Lower leg skin (tissue), 4 donors: ENCODE data around the gene PALM. TPM values are rescaled to one million over a fixed set of nuclear protein-coding genes. Genes with fewer than 3 reads are reported as not detected.

Experiments
- DNase-seq, 2 donors: peaks; one replicate each; pipeline ENCODE4 v3.0.0-alpha.2; 2019; ENCODE audit warnings: low spot score in 2 of 2
- H3K4me3 ChIP-seq: fragments of 200-600 bp; sonication (generic); 2 replicates; pipeline ENCODE4 v1.5.1; 2017; ENCODE audit warnings: mild to moderate bottlenecking, low read depth; ENCODE audit not compliant: poor library complexity, severe bottlenecking
- CTCF ChIP-seq, 3 donors: fragments of 450-650 bp; IDR thresholded peaks; one replicate each; pipeline ENCODE4 v1.5.1; 2016; ENCODE audit warnings: antibody characterized with exemption in 3 of 3, mild to moderate bottlenecking in 3 of 3, moderate library complexity in 2 of 3
- POLR2A ChIP-seq, 2 donors: fragments of 450-650 bp; IDR thresholded peaks; one replicate each; pipeline ENCODE4 v1.6.1; 2016 to 2017; ENCODE audit warnings: antibody characterized with exemption in 2 of 2, mild to moderate bottlenecking in 1 of 2, moderate library complexity in 1 of 2
- WGBS, 2 donors: methylation state at CpG; one replicate each; pipeline ENCODE4 v1.1.5; 2018; 5-methylcytosine and 5-hydroxymethylcytosine counted together
- intact Hi-C: fragments of 100-400 bp; cut with DNase I; formaldehyde crosslinking; loops from one replicate; pipeline ENCODE4 v1.15.0; 2023; ENCODE audit warnings: low total_unique reads
- total RNA-seq, 4 donors: library from RNA; depleted of rRNA; stranded (reverse); fragments of >200 nt; gene quantifications; one replicate each; pipeline ENCODE4 v1.1.0, GENCODE V29; 2016

Gene PALM
- total RNA-seq, 4 donors from 2014 or later = 25.1 to 92.3 (median 41.9) TPM

GRCh38 chr19:764301-764700, 55.6 kb downstream of the PALM start:
- no peak for TF ChIP-seq POLR2A (IDR thresholded peaks at IDR 0.05)
- TF ChIP-seq CTCF (IDR thresholded peaks at IDR 0.05) = no peak
- 94 to 97% methylated on average over 12 of the region's 12 CpGs for WGBS, 2 donors
- no peak for DNase-seq
- H3K4me3 ChIP-seq = no peak overlapping the region
- intact Hi-C loops = loop anchor here (10.0 kb wide), 2 partner anchors 80 to 210 kb away; partner anchors contain the start of gene PRTN3

DNA sequence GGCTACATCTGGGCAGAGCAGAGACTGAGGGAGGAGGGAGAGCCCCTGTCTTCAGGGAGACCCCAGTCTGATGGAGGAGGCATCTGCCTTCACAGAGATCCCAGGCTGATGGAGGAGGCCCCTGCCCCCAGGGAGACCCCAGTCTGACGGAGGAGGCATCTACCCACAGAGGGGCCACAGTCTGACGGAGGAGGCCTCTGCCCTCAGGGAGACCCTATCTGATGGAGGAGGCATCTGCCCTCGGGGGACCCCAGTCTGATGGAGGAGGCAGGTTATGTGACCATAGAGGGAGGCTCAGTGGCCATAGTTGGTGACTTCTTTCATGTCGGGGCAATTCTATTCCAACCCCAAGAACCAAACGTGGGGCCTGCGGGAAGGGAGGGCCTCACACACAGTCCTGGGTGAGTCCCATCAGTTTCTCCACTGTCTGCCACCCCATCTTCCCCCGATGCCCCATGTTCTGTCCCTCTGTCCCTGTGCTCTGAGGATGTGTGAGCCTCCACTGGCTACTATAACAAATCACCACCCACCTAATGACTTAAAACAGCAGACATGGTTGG, 56.5 kb downstream of the PALM start:
- no peak for DNase-seq
- no peak for TF ChIP-seq CTCF (IDR thresholded peaks at IDR 0.05)
- TF ChIP-seq POLR2A (IDR thresholded peaks at IDR 0.05) = no peak
- intact Hi-C loops = loop anchor here (5.0 to 10.0 kb wide), 3 partner anchors 80 to 210 kb away; partner anchors contain the start of genes KISS1R and PRTN3
- no peak overlapping the region for H3K4me3 ChIP-seq
- 68 to 83% methylated on average over 7 of the region's 7 CpGs for WGBS, 2 donors

DNA sequence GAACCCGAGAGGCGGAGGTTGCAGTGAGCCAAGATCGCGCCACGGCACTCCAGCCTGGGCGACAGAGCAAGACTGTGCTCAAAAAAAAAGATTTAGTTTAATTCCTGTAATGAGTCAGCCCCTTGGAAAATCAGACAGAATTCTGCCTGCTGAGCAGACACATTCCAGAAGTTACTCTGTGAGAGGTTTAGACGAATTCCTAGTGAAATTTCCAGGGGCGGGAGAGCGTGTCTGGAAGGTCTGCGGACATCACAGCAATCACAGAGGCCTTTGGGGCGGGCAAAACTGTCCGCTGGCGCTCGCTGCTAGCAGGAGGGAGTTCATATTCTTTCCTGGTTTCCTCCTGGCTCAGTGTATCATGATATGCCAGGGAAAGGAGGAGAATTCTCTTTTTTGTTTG, 59.7 kb downstream of the PALM start:
- TF ChIP-seq CTCF (IDR thresholded peaks at IDR 0.05) = no peak
- TF ChIP-seq POLR2A (IDR thresholded peaks at IDR 0.05) = no peak
- no peak for DNase-seq
- H3K4me3 ChIP-seq = no peak overlapping the region
- intact Hi-C loops = loop anchor here (5.0 to 10.0 kb wide), 3 partner anchors 76 to 206 kb away; partner anchors contain the start of genes KISS1R and PRTN3
- WGBS, 2 donors = 53 to 75% methylated on average over 14 of the region's 14 CpGs

DNA sequence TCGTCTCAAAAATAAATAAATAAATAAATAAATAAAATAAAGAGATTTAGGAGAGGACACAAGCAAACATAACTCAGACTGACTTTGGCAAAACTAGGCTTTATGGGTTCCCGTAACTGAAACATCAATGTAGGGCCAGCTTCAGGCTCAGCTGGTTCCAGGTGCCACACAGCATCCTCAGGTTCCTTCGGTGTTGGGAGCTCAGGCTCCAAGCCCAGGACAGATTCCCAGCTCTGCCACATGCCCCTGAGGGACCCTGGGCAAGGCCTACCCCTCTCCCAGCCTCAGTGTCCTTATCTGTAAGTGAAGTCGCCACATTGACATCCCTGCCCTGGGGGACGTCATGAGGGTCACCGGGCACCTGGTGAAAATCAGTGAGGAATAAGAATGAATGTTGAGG, 60.9 kb downstream of the PALM start:
- TF ChIP-seq POLR2A (IDR thresholded peaks at IDR 0.05) (no peak), CTCF (IDR thresholded peaks at IDR 0.05) (no peak)
- intact Hi-C loops = loop anchor here (1.0 to 10.0 kb wide), 4 partner anchors 19 to 205 kb away; partner anchors contain the start of genes KISS1R and PRTN3
- no peak for DNase-seq
- 75 to 82% methylated on average over 6 of the region's 6 CpGs for WGBS, 2 donors
- no peak overlapping the region for H3K4me3 ChIP-seq

- H3K4me3 ChIP-seq = no peak overlapping the region
- no peak for DNase-seq
- 13% methylated on average over 6 of the region's 6 CpGs for WGBS, 2 donors
- no peak for TF ChIP-seq POLR2A (IDR thresholded peaks at IDR 0.05)
- TF ChIP-seq CTCF (IDR thresholded peaks at IDR 0.05) = no peak
- intact Hi-C loops = no loop called here
Measured at GRCh38 chr19:771332-771785, 62.6 kb downstream of the PALM start.

DNA sequence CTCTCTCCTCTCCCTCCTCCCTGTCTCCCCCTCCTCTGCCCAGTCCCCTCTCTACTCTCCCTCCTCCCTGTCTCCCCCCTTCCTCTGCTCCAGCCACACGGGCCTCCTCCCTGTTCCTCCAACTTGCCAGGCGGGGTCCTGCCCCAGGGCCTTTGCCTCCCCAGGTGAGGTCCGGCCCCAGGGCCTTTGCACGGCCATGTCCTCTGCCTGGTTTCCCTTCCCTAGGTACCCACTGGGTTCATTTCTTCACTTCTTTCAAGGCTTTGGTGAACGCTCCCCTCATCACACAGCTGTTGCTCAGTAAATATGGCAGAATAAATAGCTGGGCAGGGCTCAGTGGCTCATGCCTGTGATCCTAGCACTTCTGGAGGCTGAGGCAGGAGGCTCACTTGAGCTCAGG, 63.3 kb downstream of the PALM start:
- TF ChIP-seq CTCF (IDR thresholded peaks at IDR 0.05) = no peak
- no peak for TF ChIP-seq POLR2A (IDR thresholded peaks at IDR 0.05)
- intact Hi-C loops = no loop called here
- 78 to 92% methylated on average over 5 of the region's 5 CpGs for WGBS, 2 donors
- DNase-seq = no peak
- no peak overlapping the region for H3K4me3 ChIP-seq
